K562 treated with DMSO at 1 percent for 48 hours (cell line): Measurements from ENCODE around the gene VAMP8. TPM values are rescaled to one million over a fixed set of nuclear protein-coding genes. Genes with fewer than 3 reads are reported as not detected.

ENCODE experiments used
- total RNA-seq: library from RNA; unstranded; fragments of 300-600 nt; gene quantifications from 2 replicates; pipeline ENCODE4 v1.2.3, GENCODE V29; 2022; ENCODE audit warnings: low replicate concordance; ENCODE audit errors: extremely low read depth

The VAMP8 gene
- not detected in 2 replicates for total RNA-seq

DNA sequence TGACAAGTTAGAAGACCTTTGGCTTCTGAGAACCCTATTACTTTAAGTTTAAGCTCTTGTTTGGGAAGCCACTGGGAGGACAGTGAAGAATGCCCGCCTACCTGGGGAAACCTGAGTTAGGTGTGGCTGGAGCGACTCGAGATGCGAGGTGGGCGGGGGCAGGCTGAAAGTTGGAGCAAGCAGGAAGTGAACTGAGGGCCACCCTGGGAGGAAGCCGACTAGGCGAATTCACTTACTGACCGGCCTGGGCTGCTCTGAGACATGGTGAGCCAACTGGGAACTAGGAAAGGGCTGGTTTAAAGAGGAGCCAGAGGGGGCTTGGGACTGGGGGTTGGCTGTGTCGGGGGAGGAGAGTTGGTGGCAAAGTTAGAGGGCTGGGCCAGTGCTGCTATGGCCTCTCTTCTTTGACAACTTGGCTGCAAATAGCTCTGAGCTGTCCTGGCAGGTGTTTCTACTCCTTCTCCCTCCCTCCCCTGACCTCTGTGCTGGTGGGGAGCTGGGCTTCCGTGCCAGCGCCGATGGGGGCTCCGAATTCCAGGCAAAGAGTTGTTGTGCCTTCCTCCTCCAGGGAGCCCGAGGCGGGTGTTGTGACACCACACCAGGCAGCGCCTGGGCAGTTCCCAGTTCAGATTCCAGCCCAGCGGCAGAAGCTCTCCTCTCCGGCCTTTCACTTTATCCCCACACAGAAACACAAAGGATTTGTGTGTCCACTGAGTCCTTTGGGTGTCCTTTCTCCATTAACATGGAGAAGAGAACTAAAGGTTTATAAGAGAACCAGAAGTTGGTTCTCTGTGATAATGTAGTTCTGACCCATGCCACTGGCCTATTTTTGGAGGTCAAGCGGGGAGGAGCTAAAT is at the start of gene VAMP8:
TSS of gene VAMP8 (plus strand) at position 201 of the 857 bp plus-strand sequence. CDS start at position 262, 61 bp downstream.

DNA sequence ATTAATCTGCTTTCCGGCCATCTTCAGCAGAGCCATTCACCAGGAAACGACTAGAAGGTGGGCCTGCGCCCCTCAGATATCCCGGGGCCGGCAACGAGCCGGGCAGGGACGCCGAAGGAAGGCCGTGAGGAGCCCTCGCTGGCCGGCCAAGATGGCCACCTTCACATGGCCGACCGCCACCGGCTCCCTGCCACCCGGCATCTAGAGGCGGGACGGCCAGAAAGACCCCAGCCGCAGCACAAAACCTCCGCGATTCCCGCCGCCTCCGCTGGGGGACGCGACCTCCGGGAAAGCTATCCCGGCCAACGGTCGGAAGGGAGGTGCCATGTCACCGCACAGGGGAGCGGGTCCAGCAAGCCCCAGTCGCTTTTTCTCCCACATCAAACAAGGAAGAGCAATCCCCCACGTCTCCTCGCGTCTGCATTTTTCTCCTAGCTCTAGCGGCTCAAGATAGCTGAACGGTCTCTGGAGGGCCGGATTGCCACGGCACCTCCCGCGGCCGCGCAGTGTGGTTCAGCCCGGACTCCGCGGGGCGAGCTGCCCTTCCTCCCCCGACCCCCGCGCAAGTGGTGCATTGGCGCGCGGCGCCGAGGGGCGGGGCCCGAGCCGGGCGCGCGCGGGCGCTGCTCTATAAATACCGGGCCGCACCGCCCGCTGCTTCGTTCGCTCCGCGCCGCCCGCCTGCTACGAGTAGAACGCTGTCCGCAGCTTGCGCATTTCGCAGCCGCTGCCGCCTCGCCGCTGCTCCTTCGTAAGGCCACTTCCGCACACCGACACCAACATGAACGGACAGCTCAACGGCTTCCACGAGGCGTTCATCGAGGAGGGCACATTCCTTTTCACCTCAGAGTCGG is 38.7 kb upstream of the VAMP8 start, which contains the start of gene MAT2A:
TSS of gene MAT2A (plus strand) at position 662 of the 854 bp plus-strand sequence. CDS start at position 782, 120 bp downstream.

DNA sequence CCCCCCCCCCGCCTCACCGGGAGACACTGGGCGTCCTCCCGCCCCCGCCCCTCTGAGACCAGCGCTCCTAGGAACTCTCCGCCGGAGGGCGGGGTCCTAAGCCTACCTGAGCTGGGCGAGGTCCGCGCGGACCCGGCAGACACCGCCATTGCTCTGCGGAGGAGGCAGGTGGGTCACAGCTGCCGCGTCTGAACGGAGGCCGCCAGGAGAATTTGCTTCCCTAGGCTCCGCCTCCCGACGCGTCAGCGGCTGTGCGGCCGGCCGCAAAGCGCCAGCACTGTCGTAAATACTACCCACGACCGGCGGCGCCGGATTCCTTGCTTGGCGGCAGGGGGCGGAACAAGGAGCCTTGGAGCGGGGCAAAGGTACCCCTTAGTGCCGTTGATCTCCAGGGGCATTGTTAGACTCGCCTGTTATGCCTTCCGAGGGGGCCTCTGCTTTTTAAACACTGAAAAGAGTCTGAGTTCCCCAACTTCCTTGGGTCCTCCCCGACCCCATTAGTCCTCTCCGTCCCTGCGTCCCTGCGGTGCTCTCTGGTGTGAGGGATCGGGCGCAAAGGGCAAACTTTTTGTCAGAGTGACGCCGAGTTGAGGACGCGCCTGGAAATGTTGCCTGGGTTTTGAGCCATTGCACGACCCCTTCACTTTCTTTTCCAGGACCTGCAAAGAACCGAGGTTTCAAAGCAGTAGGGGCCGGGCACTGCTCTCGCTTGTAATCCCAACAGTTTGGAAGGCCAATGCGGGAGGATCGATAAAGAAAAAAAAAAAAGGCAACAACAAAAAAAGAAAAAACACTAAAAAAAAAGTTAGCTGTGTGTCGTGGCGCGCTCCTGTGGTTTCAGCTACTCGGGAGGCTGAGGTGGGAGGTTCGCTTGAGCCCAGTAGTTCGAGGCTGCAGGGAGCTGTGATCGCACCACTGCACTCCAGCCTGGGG is 15.8 kb upstream of the VAMP8 start, which contains the start of gene GGCX:
TSS of gene GGCX (minus strand) at position 214 of the 933 bp plus-strand sequence. CDS start at position 149, 65 bp downstream.

DNA sequence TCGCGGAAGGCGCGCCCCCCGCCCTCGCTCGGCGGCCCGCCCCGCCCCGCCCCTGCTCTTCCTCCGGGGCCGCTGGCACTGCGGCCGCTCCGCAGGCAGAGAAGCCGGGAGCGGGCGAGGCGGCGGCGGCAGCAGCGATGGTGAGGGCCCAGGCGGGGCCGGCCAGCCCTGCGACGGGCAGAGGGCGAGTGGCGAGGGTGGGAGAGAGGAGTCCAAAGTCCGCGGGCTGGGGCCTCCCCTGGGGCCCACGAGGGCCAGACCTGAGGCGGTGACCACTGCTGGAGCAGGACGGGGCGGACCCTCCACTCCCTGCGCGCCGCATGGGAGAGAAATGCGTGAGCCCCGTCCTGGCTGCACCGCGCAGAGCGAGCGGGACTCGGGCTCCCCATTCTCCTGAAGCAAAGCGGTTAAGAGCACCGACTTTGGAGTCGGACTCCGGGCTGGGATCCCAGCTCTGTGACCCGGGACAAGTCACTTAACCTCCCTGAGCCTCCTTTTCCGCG is 7.0 kb downstream of the VAMP8 start, which contains the start of gene VAMP5:
TSS of gene VAMP5 (plus strand) at position 78 of the 503 bp plus-strand sequence. CDS start at position 138, 60 bp downstream.

DNA sequence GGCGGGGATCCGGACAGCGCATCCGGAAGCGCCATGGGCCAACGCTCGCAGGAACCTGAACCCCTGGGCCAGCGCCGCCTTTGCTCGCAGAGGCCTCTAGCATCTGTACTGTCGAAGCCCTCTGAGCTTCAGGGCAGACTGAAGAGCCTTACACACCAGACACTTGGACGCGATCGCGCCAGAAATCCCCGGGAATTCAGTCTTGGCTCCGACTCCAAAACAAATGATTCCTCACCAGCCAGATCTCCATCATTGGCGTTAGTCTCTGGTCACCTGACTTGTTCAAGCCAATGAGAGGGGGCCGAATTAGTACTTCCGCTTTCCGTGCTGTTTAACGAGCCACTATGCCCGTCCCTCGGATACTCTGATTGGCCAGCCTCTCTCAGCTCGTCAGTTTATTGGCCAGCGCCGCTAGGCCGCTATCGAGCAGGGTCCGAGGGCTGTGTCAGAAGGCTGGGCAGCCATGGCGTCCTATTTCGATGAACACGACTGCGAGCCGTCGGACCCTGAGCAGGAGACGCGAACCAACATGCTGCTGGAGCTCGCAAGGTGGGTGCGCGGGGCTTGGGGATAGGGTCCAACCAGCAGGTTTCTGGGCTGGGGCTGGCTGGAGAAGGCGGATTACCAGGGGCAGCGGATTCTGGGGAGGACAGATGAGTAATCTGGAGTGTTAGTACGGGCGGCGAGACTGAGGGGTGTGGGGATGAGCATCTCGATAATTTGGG is 18.1 kb downstream of the VAMP8 start, which contains the start of gene RNF181:
TSS of gene RNF181 (plus strand) at position 445 of the 725 bp plus-strand sequence. CDS start at position 464, 19 bp downstream.

GRCh38 chr2:85602476-85603234 is 25.3 kb downstream of the VAMP8 start, which contains the start of gene TMEM150A:
TSS of gene TMEM150A (minus strand) at chr2:85602698. CDS start at chr2:85601948, 750 bp downstream.

GRCh38 chr2:85611705-85612587 is 34.6 kb downstream of the VAMP8 start, which contains the start of gene C2orf68:
TSS of gene C2orf68 (minus strand) at chr2:85612066. CDS start at chr2:85611984, 82 bp downstream.

Other genes starting within 250 kb of the VAMP8 start
- gene TGOLN2, start 249.6 kb upstream of the VAMP8 start, total RNA-seq: 93.1 TPM in 1 of 2 replicates, not detected in the other
- gene RETSAT, start 223.1 kb upstream of the VAMP8 start, total RNA-seq: 438 TPM in 1 of 2 replicates, not detected in the other
- not detected in 2 replicates for gene ELMOD3, start 222.8 kb upstream of the VAMP8 start, total RNA-seq
- not detected in 2 replicates for gene CAPG, start 167.2 kb upstream of the VAMP8 start, total RNA-seq
- not detected in 2 replicates for gene SH2D6, start 158.9 kb upstream of the VAMP8 start, total RNA-seq
- not detected in 2 replicates for gene MAT2A, start 38.4 kb upstream of the VAMP8 start, total RNA-seq
- gene GGCX, start 16.1 kb upstream of the VAMP8 start, total RNA-seq: not detected in 2 replicates
- gene VAMP5, start 6.8 kb downstream of the VAMP8 start, total RNA-seq: not detected in 2 replicates
- not detected in 2 replicates for gene RNF181, start 18.2 kb downstream of the VAMP8 start, total RNA-seq
- not detected in 2 replicates for gene TMEM150A, start 25.1 kb downstream of the VAMP8 start, total RNA-seq
- gene C2orf68, start 34.5 kb downstream of the VAMP8 start, total RNA-seq: not detected in 2 replicates
- gene USP39, start 38.6 kb downstream of the VAMP8 start, total RNA-seq: not detected in 2 replicates
- not detected in 2 replicates for gene SFTPB, start 90.6 kb downstream of the VAMP8 start, total RNA-seq
- not detected in 2 replicates for gene GNLY, start 116.8 kb downstream of the VAMP8 start, total RNA-seq
- not detected in 2 replicates for gene ATOH8, start 176.4 kb downstream of the VAMP8 start, total RNA-seq